Sigmoid colon (tissue), 7 donors: Measurements from ENCODE around the gene POT1. TPM values are rescaled to one million over a fixed set of nuclear protein-coding genes. Genes with fewer than 3 reads are reported as not detected.

Experiments used
- DNase-seq: peaks from one replicate; pipeline ENCODE4 v3.0.0-alpha.2; 2019
- H3K27ac ChIP-seq, 4 donors: fragments of 200-600 bp; sonication (generic); one replicate each; pipeline ENCODE4 v1.5.1; 2016 to 2019; ENCODE audit warnings: mild to moderate bottlenecking in 1 of 4
- H3K27me3 ChIP-seq, 3 donors: fragments of 200-600 bp; sonication (generic); one replicate each; pipeline ENCODE4 v1.5.1; 2019; ENCODE audit warnings: mild to moderate bottlenecking in 1 of 3
- H3K36me3 ChIP-seq, 4 donors: fragments of 200-600 bp; sonication (generic); one replicate each; pipeline ENCODE4 v1.5.1; 2016 to 2019
- H3K4me1 ChIP-seq, 4 donors: fragments of 200-600 bp; sonication (generic); one replicate each; pipeline ENCODE4 v1.5.1; 2017 to 2019
- H3K4me3 ChIP-seq, 4 donors: fragments of 200-600 bp; sonication (generic); one replicate each; pipeline ENCODE4 v1.5.1; 2017 to 2019; ENCODE audit warnings: mild to moderate bottlenecking in 2 of 4, moderate library complexity in 1 of 4
- H3K9me3 ChIP-seq, 4 donors: fragments of 200-600 bp in 3 of 4; sonication (generic) in 3 of 4; one replicate each; pipeline versions ENCODE4 v1.5.1 to v1.6.1; 2013 to 2019
- CTCF ChIP-seq, 4 experiments: fragments of 450-650 bp in 3 of 4; fragments of 200-600 bp in 1 of 4; IDR thresholded peaks; one replicate each; pipeline ENCODE4 v1.5.1; 2016 to 2019; ENCODE audit warnings: antibody characterized with exemption in 4 of 4, mild to moderate bottlenecking in 3 of 4, moderate library complexity in 2 of 4
- EP300 ChIP-seq, 4 donors: sonication (generic); formaldehyde crosslinking; IDR thresholded peaks; one replicate each; pipeline ENCODE4 v1.6.1; 2017; ENCODE audit warnings: antibody characterized with exemption in 4 of 4
- POLR2A ChIP-seq, 2 donors: fragments of 450-650 bp; IDR thresholded peaks; one replicate each; pipeline ENCODE4 v1.6.1; 2016; ENCODE audit warnings: antibody characterized with exemption in 2 of 2, mild to moderate bottlenecking in 2 of 2, moderate library complexity in 2 of 2
- POLR2AphosphoS5 ChIP-seq, 4 donors: sonication (generic); formaldehyde crosslinking; IDR thresholded peaks; one replicate each; pipeline ENCODE4 v1.6.1; 2017; ENCODE audit warnings: antibody characterized with exemption in 4 of 4
- WGBS, 2 donors: extraction: QIAGEN DNeasy Blood & Tissue Kit; methylation state at CpG; one replicate each; pipeline ENCODE4 v1.1.7; 2013; 5-methylcytosine and 5-hydroxymethylcytosine counted together
- intact Hi-C: fragments of 100-400 bp; cut with DNase I; formaldehyde crosslinking; loops from one replicate; pipeline ENCODE4 v1.15.1; 2023
- polyA plus RNA-seq, 3 donors: library from polyadenylated mRNA; stranded (reverse); fragments of 200-250 nt; gene quantifications; one replicate each; pipeline ENCODE4 v1.2.3, GENCODE V29; 2013
- total RNA-seq, 4 donors: library from RNA; depleted of rRNA; stranded (reverse); fragments of >200 nt; gene quantifications; one replicate each; pipeline ENCODE4 v1.1.0, GENCODE V29; 2016
- donor health status: healthy with polysubstance abuse.
- donor health status: Bipolar disorder and iron deficiency.
- donor health status: healthy.

Gene POT1
- total and polyA plus RNA-seq, 7 donors: 3.6 to 26.2 (median 18.9) TPM

GRCh38 chr7:124954790-124955189, 25.2 kb upstream of the POT1 start:
- no peak overlapping the region for H3K4me3 ChIP-seq
- no peak for DNase-seq
- TF ChIP-seq POLR2AphosphoS5 (IDR thresholded peaks at IDR 0.05): no peak
- no peak for TF ChIP-seq CTCF (IDR thresholded peaks at IDR 0.05)
- TF ChIP-seq EP300 (IDR thresholded peaks at IDR 0.05): no peak
- TF ChIP-seq POLR2A (IDR thresholded peaks at IDR 0.05): no peak
- no peaks in the 10 kb centered on the region for H3K4me1 ChIP-seq
- no peaks in the 10 kb centered on the region for H3K9me3 ChIP-seq
- H3K27ac ChIP-seq: no peak overlapping the region
- intact Hi-C loops: no loop called here
- no peaks in the 10 kb centered on the region for H3K36me3 ChIP-seq
- no peaks in the 10 kb centered on the region for H3K27me3 ChIP-seq

- DNase-seq: no peak
- TF ChIP-seq POLR2AphosphoS5 (IDR thresholded peaks at IDR 0.05): no peak
- no peak for TF ChIP-seq EP300 (IDR thresholded peaks at IDR 0.05)
- no peak for TF ChIP-seq POLR2A (IDR thresholded peaks at IDR 0.05)
- no peak for TF ChIP-seq CTCF (IDR thresholded peaks at IDR 0.05)
- no peaks in the 10 kb centered on the region for H3K27me3 ChIP-seq
- H3K4me1 ChIP-seq: no peaks in the 10 kb centered on the region
- no peaks in the 10 kb centered on the region for H3K9me3 ChIP-seq
- 93 to 96% methylated on average over 3 of the region's 3 CpGs for WGBS, 2 donors
- H3K4me3 ChIP-seq: no peak overlapping the region
- no peaks in the 10 kb centered on the region for H3K36me3 ChIP-seq
- H3K27ac ChIP-seq: no peak overlapping the region
- intact Hi-C loops: no loop called here
These were observed 16.1 kb upstream of the POT1 start for GRCh38 chr7:124945680-124946079.

GRCh38 chr7:124943472-124943871, 13.8 kb upstream of the POT1 start:
- H3K4me3 ChIP-seq: no peak overlapping the region
- H3K9me3 ChIP-seq: no peaks in the 10 kb centered on the region
- intact Hi-C loops: no loop called here

GRCh38 chr7:124942399-124942798, 12.8 kb upstream of the POT1 start:
- H3K9me3 ChIP-seq: no peaks in the 10 kb centered on the region
- no peaks in the 10 kb centered on the region for H3K36me3 ChIP-seq
- no peaks in the 10 kb centered on the region for H3K4me1 ChIP-seq
- no peak overlapping the region for H3K4me3 ChIP-seq
- DNase-seq: no peak
- WGBS, 2 donors: 70 to 77% methylated on average over 4 of the region's 4 CpGs
- no peak overlapping the region for H3K27ac ChIP-seq
- no peak for TF ChIP-seq POLR2AphosphoS5 (IDR thresholded peaks at IDR 0.05)
- TF ChIP-seq CTCF (IDR thresholded peaks at IDR 0.05): no peak
- TF ChIP-seq POLR2A (IDR thresholded peaks at IDR 0.05): no peak
- TF ChIP-seq EP300 (IDR thresholded peaks at IDR 0.05): no peak
- intact Hi-C loops: no loop called here
- no peaks in the 10 kb centered on the region for H3K27me3 ChIP-seq

More at GRCh38 chr7:124943472-124943871, 13.8 kb upstream of the POT1 start:
- H3K4me1 ChIP-seq: no peaks in the 10 kb centered on the region
- 60 to 85% methylated on average over 2 of the region's 2 CpGs for WGBS, 2 donors
- H3K27ac ChIP-seq: no peak overlapping the region
- H3K27me3 ChIP-seq: no peaks in the 10 kb centered on the region
- no peak for TF ChIP-seq EP300 (IDR thresholded peaks at IDR 0.05)
- no peak for TF ChIP-seq POLR2A (IDR thresholded peaks at IDR 0.05)
- no peak for TF ChIP-seq POLR2AphosphoS5 (IDR thresholded peaks at IDR 0.05)
- no peak for TF ChIP-seq CTCF (IDR thresholded peaks at IDR 0.05)
- H3K36me3 ChIP-seq: no peaks in the 10 kb centered on the region
- no peak for DNase-seq

GRCh38 chr7:124940306-124940705, 10.7 kb upstream of the POT1 start:
- Histone ChIP-seq H3K36me3 (no peaks in the 10 kb centered on the region), H3K27me3 (no peaks in the 10 kb centered on the region), H3K4me1 (no peaks in the 10 kb centered on the region), H3K27ac (no peak overlapping the region), H3K9me3 (no peaks in the 10 kb centered on the region), H3K4me3 (no peak overlapping the region)
- intact Hi-C loops: no loop called here
- 80 to 86% methylated on average over 2 of the region's 2 CpGs for WGBS, 2 donors
- TF ChIP-seq POLR2A (IDR thresholded peaks at IDR 0.05) (no peak), CTCF (IDR thresholded peaks at IDR 0.05) (no peak), POLR2AphosphoS5 (IDR thresholded peaks at IDR 0.05) (no peak), EP300 (IDR thresholded peaks at IDR 0.05) (no peak)
- no peak for DNase-seq
